GM18519 (cell line): Measurements from ENCODE around the gene ADGRL4.
A peak's percentile ranks its signal among the peaks of the same experiment; 100 is the strongest.
"Not testable (repeated sequence)": the region's sequence is repeated elsewhere in the genome, so short reads cannot be mapped to it uniquely, and the experiment has no call there.

Experiments
- ATAC-seq: cut with Tn5 transposase; IDR thresholded peaks from one replicate; pipeline ENCODE4 v1.9.1; 2021; ENCODE audit warnings: mild to moderate bottlenecking, moderate library complexity; ENCODE audit not compliant: unreplicated experiment, low FRiP score

Gene ADGRL4

DNA sequence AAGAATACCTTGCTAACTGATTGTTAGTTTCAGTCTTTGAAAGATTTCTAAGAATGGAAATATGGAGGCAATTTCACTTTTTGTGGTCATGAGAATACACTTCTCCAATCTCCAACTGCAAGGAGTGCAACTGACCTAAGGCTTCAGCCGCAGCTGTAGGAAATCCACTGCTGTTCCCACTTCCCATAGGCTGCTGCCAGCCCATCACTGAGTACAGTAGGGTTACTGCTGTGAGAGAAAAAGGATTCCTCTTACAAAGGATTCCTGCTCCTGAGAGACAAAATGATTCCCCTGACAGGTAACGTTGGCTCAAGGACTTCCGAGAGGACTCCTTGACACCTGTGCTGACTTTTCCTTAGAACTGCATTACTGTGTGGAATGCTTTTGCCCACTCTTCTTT lies 87.4 kb downstream of the ADGRL4 start:
- no peak for ATAC-seq

DNA sequence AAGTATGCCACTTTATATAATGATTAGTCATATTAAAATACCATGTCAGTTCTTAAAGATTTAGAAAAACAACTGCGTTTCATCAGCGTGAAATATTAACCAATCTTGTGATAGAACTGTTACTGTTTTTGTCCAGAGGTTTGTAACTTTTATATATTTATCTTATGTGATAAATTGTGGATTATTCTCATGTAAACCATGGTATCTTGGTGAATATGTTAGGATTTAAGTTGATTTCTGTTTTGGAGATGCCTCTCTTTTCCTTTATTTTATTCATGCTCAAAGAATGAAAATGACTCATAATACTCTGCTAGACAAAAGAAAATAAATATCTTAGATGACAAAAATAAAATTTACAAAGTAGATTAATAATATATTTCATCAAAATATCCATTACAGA lies 88.4 kb downstream of the ADGRL4 start:
- ATAC-seq, result no peak

GRCh38 chr1:78916986-78917385 lies 89.5 kb downstream of the ADGRL4 start:
- ATAC-seq, result no peak

- ATAC-seq, result no peak
Measured at GRCh38 chr1:78913950-78914349, 92.6 kb downstream of the ADGRL4 start.

DNA sequence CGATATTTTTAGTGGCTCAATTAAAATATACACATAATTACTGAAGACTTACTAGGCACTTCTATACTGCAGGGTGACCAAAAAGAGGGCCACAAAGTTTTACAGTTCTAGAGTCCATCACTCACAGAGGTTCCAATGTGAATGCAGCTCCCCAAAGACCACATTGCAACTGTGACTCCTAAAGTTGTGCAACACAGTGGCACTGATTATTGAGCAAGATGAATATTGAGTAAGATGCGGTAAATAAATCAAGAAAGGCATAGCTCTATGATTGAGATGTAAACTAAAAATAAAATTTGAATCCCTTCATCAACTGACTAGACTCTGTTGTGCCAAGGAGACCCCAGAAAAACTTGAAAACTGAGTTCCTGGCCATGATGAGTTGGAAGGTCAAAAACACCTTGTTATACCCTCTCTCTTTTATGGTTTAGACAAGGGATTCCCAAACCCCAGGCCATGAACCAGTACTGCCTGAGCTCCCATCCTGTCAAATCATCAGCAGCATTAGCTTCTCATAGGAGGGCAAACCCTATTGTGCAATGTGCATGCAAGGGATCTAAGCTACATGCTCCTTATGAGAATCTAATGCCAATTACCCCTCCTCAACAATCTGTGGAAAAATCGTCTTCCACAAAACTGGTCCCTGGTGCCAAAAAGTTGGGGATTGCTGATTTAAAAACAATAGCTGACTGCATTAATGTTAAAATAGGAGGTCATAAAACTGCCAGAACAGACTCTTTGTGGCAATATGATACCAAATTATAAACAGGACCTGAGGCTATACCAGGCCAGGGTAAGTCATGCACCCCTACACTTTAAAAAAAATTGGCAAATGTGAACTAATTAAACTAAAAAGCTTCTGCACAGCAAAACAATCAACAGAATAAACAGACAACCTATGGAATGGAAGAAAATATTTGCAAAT lies 94.3 kb downstream of the ADGRL4 start:
- ATAC-seq, result no peak

DNA sequence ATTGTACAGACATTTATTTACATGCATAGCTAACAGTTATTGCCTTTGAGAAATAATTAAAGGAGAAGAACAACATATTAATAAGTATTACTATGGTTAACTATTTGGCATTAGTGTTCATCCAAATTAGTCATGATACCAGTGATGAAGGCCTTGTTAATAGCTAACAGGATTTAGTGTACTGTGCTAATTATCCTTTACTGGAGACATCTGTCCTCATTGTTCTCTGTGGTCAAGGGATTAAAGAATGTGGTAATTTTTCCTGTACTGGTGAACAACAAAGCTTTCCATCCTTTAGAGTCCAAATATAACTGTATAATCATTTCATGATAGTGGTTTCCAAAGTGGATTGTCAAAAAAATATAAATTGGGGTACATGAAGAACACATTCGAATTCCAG lies 103.9 kb downstream of the ADGRL4 start:
- no peak for ATAC-seq

DNA sequence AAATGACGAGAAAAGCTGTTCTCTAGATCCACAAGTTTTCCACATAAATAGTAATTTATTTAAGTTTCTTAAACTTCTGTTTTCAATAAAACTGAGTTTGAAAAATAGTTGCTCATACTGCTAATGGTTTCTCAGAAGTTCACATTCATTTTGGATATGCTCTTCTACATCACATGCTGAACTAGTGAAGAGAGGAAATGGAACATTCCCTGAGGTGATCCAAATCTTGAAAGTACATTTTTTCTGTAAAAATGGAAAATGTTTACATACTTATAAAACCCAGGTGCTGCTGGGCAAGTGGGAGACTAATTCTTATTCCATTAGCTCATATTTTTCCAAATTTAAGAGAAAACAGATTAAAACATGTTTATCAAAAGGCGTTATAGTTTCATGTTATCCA lies 111.7 kb downstream of the ADGRL4 start:
- no peak for ATAC-seq

GRCh38 chr1:78892260-78892840 lies 114.2 kb downstream of the ADGRL4 start:
- no peak for ATAC-seq

- ATAC-seq, result no peak
Measured at GRCh38 chr1:78887458-78887857, 119.1 kb downstream of the ADGRL4 start.

DNA sequence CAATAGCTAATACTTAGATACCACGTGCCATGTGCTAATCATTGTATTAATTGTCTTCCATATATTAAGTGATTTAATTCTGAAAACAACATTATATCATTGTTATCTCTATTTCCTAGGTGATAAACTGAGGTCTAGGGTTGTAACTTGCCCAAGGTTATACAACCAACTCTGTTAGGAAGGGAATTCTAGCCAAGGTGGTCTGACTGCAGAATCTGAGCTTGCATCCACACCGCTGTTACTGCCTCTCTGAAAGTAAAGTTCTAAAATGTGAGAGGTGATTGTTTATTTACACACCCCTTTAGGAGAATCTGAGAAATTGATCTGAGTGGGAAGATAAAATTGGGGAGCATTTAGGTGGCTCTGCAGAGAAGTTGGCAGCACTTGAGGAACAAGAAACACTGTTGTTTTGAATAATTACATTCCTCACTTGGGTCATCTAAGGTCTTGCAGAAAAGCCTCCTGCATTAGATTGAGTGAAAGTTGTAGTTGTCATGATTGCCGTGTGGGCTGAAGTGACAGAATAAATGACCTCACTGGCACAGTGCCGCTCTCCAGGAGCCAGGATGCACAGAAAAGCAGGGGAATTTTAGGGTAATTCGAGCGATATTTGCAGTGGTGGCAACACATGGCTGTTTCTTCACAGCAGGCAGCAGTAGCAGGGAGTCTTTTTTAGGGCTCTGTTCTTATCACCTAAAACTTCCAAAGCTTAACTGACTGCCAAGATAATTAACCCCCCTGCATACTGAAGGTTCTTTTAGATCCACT lies 121.7 kb downstream of the ADGRL4 start:
- no peak for ATAC-seq

DNA sequence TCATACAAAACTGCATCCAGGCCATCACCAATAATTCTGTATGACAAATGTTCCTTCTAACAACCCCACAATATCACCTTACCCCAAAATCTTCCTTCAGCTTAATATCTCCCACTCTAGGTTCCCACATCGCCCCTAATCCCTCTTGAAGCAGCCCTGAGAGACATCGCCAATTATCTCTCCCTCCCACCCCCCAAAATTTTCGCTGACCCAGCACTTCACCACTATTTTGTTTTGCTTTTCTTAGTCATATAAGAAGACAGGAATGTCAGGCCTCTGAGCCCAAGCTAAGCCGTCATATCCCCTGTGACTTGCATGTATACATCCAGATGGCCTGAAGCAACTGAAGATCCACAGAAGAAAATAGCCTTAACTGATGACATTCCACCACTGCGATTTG lies 126.3 kb downstream of the ADGRL4 start:
- ATAC-seq, result no peak

DNA sequence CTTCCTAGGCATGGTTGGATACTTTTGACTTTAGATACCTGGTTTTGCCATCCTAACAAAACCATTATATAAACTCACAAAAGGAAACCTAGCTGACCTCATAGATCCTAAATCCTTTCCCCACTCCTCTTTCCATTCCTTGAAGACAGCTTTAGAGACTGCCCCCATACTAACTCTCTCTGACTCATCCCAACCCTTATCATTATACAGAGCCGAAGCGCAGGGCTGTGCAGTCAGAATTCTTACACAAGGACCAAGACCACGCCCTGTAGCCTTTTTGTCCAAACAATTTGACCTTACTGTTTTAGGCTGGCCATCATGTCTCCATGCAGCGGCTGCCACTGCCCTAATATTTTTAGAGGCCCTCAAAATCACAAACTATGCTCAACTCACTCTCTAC lies 130.5 kb downstream of the ADGRL4 start:
- not testable (repeated sequence) for ATAC-seq

GRCh38 chr1:78872801-78873200 lies 133.7 kb downstream of the ADGRL4 start:
- not testable (repeated sequence) for ATAC-seq

GRCh38 chr1:78871249-78871648 lies 135.3 kb downstream of the ADGRL4 start:
- no peak for ATAC-seq

- no peak for ATAC-seq
Measured at GRCh38 chr1:78869136-78869535, 137.4 kb downstream of the ADGRL4 start.

GRCh38 chr1:78864175-78864574 lies 142.4 kb downstream of the ADGRL4 start:
- no peak for ATAC-seq

- no peak for ATAC-seq
Measured at GRCh38 chr1:78856096-78856495, 150.4 kb downstream of the ADGRL4 start.

- peak; percentile 97 for ATAC-seq
Measured at GRCh38 chr1:78855258-78855657, 151.3 kb downstream of the ADGRL4 start.

DNA sequence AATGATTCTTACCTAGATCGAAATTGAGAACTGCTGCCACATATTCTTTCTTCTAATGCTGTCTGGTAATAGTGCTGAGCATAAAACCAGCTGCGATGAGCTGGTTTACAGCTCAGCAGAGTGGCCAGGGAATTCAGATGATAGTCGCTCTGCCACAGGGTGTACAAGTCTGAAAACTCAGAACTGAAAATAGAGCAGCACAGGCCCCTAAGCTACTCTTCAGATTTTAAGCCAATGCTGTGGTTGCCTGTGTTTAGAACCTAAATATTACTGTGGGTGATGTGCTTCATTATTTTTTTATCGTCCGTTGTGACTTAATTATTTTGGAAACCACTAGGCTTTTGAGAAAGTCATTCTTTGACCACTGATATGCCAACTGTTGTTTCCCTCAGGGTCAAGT lies 152.0 kb downstream of the ADGRL4 start:
- ATAC-seq, result no peak

- no peak for ATAC-seq
Measured at GRCh38 chr1:78843546-78843945, 163.0 kb downstream of the ADGRL4 start.

GRCh38 chr1:78843111-78843510 lies 163.4 kb downstream of the ADGRL4 start:
- ATAC-seq, result no peak
